Sigmoid colon (tissue), 7 donors: Measurements from ENCODE around the gene CEP85. TPM values are rescaled to one million over a fixed set of nuclear protein-coding genes. Genes with fewer than 3 reads are reported as not detected.

Source experiments
- DNase-seq: peaks from one replicate; pipeline ENCODE4 v3.0.0-alpha.2; 2019
- H3K27ac ChIP-seq, 4 donors: fragments of 200-600 bp; sonication (generic); one replicate each; pipeline ENCODE4 v1.5.1; 2016 to 2019; ENCODE audit warnings: mild to moderate bottlenecking in 1 of 4
- H3K27me3 ChIP-seq, 3 donors: fragments of 200-600 bp; sonication (generic); one replicate each; pipeline ENCODE4 v1.5.1; 2019; ENCODE audit warnings: mild to moderate bottlenecking in 1 of 3
- H3K36me3 ChIP-seq, 4 donors: fragments of 200-600 bp; sonication (generic); one replicate each; pipeline ENCODE4 v1.5.1; 2016 to 2019
- H3K4me1 ChIP-seq, 4 donors: fragments of 200-600 bp; sonication (generic); one replicate each; pipeline ENCODE4 v1.5.1; 2017 to 2019
- H3K4me3 ChIP-seq, 4 donors: fragments of 200-600 bp; sonication (generic); one replicate each; pipeline ENCODE4 v1.5.1; 2017 to 2019; ENCODE audit warnings: mild to moderate bottlenecking in 2 of 4, moderate library complexity in 1 of 4
- H3K9me3 ChIP-seq, 4 donors: fragments of 200-600 bp in 3 of 4; sonication (generic) in 3 of 4; one replicate each; pipeline versions ENCODE4 v1.5.1 to v1.6.1; 2013 to 2019
- EP300 ChIP-seq, 4 donors: sonication (generic); formaldehyde crosslinking; IDR thresholded peaks; one replicate each; pipeline ENCODE4 v1.6.1; 2017; ENCODE audit warnings: antibody characterized with exemption in 4 of 4
- POLR2A ChIP-seq, 2 donors: fragments of 450-650 bp; IDR thresholded peaks; one replicate each; pipeline ENCODE4 v1.6.1; 2016; ENCODE audit warnings: antibody characterized with exemption in 2 of 2, mild to moderate bottlenecking in 2 of 2, moderate library complexity in 2 of 2
- POLR2AphosphoS5 ChIP-seq, 4 donors: sonication (generic); formaldehyde crosslinking; IDR thresholded peaks; one replicate each; pipeline ENCODE4 v1.6.1; 2017; ENCODE audit warnings: antibody characterized with exemption in 4 of 4
- WGBS, 2 donors: extraction: QIAGEN DNeasy Blood & Tissue Kit; methylation state at CpG; one replicate each; pipeline ENCODE4 v1.1.7; 2013; 5-methylcytosine and 5-hydroxymethylcytosine counted together
- intact Hi-C: fragments of 100-400 bp; cut with DNase I; formaldehyde crosslinking; loops from one replicate; pipeline ENCODE4 v1.15.1; 2023
- polyA plus RNA-seq, 3 donors: library from polyadenylated mRNA; stranded (reverse); fragments of 200-250 nt; gene quantifications; one replicate each; pipeline ENCODE4 v1.2.3, GENCODE V29; 2013
- total RNA-seq, 4 donors: library from RNA; depleted of rRNA; stranded (reverse); fragments of >200 nt; gene quantifications; one replicate each; pipeline ENCODE4 v1.1.0, GENCODE V29; 2016
- TF ChIP-seq, protein P1 (sequence below), 4 experiments: fragments of 450-650 bp in 3 of 4; fragments of 200-600 bp in 1 of 4; IDR thresholded peaks; one replicate each; pipeline ENCODE4 v1.5.1; 2016 to 2019; ENCODE audit warnings: antibody characterized with exemption in 4 of 4, mild to moderate bottlenecking in 3 of 4, moderate library complexity in 2 of 4
- donor health status: healthy with polysubstance abuse.
- donor health status: Bipolar disorder and iron deficiency.
- donor health status: healthy.

CEP85 gene
- total and polyA plus RNA-seq, 7 donors: 1.9 to 12.9 (median 3.9) TPM

DNA sequence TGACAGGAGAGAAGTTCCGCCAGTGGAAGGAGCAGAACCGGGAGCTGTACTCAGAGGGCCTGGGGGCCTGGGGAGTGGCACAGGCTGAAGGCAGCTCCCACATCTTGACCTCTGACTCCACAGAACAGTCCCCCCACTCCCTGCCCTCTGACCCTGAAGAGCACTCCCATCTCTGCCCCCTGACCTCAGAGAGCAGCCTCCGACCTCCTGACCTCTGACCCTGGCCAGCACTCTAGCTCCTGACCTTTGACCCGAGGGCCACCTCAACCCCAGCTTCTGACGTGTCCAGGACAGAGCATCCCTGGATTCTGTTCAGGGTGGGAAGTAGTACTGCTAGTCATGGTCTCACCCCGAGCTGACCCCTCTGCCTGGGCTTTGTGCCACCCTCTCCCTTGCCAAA lies 44.7 kb upstream of the CEP85 start:
- H3K4me3 ChIP-seq: no peak overlapping the region
- TF ChIP-seq EP300 (IDR thresholded peaks at IDR 0.05): no peak
- TF ChIP-seq, protein P1, sequence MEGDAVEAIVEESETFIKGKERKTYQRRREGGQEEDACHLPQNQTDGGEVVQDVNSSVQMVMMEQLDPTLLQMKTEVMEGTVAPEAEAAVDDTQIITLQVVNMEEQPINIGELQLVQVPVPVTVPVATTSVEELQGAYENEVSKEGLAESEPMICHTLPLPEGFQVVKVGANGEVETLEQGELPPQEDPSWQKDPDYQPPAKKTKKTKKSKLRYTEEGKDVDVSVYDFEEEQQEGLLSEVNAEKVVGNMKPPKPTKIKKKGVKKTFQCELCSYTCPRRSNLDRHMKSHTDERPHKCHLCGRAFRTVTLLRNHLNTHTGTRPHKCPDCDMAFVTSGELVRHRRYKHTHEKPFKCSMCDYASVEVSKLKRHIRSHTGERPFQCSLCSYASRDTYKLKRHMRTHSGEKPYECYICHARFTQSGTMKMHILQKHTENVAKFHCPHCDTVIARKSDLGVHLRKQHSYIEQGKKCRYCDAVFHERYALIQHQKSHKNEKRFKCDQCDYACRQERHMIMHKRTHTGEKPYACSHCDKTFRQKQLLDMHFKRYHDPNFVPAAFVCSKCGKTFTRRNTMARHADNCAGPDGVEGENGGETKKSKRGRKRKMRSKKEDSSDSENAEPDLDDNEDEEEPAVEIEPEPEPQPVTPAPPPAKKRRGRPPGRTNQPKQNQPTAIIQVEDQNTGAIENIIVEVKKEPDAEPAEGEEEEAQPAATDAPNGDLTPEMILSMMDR (IDR thresholded peaks at IDR 0.05): no peak
- no peak for TF ChIP-seq POLR2A (IDR thresholded peaks at IDR 0.05)
- TF ChIP-seq POLR2AphosphoS5 (IDR thresholded peaks at IDR 0.05): no peak
- no peaks in the 10 kb centered on the region for H3K9me3 ChIP-seq
- DNase-seq: no peak
- no peaks in the 10 kb centered on the region for H3K36me3 ChIP-seq
- no peak overlapping the region for H3K27ac ChIP-seq
- no peaks in the 10 kb centered on the region for H3K27me3 ChIP-seq
- intact Hi-C loops: no loop called here
- WGBS, 2 donors: 80 to 81% methylated on average over 6 of the region's 6 CpGs
- no peaks in the 10 kb centered on the region for H3K4me1 ChIP-seq

DNA sequence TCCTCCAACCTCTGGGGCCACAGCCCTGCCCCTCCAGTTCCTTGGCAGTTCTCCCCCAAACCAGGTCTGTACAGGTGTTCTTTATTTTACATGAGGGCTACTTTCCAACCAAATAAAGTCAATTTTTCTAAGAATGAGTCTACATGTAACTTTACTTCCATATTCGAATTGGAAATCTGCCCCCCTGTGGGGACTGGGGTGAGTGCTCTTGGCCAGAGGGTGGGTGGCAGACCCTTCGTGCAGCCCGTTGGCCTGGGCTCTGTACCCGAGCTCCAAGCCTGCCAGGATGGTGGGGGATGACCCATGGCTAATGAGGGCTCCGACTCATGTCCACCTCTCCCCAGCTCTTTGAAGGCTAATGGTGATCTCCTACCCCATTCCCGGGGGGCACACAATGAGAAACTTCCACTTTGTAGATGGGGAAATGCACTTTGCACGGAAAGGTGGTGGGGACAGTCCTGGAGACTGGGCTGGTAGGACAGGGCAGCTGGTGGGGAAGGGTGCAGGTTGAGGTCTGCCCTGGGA lies 44.2 kb upstream of the CEP85 start:
- Histone ChIP-seq H3K9me3 (no peaks in the 10 kb centered on the region), H3K36me3 (no peaks in the 10 kb centered on the region), H3K27me3 (no peaks in the 10 kb centered on the region), H3K4me1 (no peaks in the 10 kb centered on the region), H3K27ac (no peak overlapping the region), H3K4me3 (no peak overlapping the region)
- DNase-seq: no peak
- 84 to 88% methylated on average over 7 of the region's 7 CpGs for WGBS, 2 donors
- TF ChIP-seq, protein P1 (IDR thresholded peaks at IDR 0.05): no peak
- TF ChIP-seq POLR2AphosphoS5 (IDR thresholded peaks at IDR 0.05) (no peak), EP300 (IDR thresholded peaks at IDR 0.05) (no peak), POLR2A (IDR thresholded peaks at IDR 0.05) (no peak)
- intact Hi-C loops: no loop called here

DNA sequence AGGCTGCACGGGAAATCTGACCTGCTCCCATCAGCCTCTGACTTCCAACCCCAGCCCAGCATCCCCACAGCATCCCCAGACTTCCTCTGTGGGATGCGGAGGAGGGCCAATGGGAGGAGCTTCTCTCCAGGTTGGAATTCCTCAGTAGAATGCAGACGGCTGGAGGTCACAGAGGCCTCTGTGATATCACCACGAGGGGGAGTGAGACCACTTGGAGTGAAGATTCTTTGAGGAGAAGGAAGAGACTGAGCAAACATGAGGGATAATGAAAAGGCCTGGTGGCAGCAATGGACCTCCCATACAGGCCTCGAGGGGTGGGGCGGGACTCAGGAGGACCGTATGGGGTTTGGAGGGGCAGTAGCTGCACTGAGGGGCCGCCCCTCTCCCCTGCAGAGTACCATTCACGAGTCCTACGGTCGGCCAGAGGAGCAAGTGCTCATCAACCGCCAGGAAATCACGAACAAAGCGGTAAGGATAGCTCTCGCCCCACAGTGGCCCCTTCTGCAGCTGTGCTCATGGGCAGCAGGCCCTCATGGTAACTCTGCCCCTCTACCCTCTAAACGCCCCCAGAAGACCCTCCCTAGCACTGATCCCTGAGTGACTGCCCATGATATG lies 43.5 kb upstream of the CEP85 start, which contains the start of gene CATSPER4:
Gene CATSPER4, plus strand, starts transcription at position 230 of the 615 bp plus-strand sequence. Its CDS starts 26 bp downstream, at position 256.
- H3K27me3 ChIP-seq: no peaks in the 10 kb centered on the region
- 62 to 64% methylated on average over 16 of the region's 16 CpGs for WGBS, 2 donors
- no peak for DNase-seq
- no peaks in the 10 kb centered on the region for H3K36me3 ChIP-seq
- H3K4me1 ChIP-seq: no peaks in the 10 kb centered on the region
- H3K27ac ChIP-seq: no peak within 1 kb of the TSS
- intact Hi-C loops: no loop called here
- H3K9me3 ChIP-seq: no peaks in the 10 kb centered on the region
- H3K4me3 ChIP-seq: no peak within 1 kb of the TSS
- TF ChIP-seq EP300 (IDR thresholded peaks at IDR 0.05) (no peak), POLR2AphosphoS5 (IDR thresholded peaks at IDR 0.05) (no peak), POLR2A (IDR thresholded peaks at IDR 0.05) (no peak)
- TF ChIP-seq, protein P1 (IDR thresholded peaks at IDR 0.05): no peak

DNA sequence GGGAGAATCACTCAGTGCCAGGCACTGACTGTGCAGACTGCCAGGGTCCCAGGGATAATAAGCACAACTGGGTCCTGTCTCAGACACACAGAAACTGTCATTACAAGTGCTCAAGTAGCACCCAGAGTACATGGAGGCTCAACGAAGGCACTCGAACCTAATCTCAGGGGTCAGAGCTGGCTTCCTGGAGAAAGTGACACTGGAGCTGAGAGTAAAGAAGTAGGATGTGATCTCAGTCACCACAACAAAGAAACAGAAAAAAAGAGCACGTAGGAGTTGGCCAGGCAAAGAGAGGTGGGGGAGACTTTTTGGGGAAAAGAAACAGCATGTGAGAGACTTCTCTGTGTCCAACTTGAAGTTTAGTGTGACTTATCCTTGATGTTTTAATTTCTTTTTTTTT lies 42.3 kb upstream of the CEP85 start:
- no peak for DNase-seq
- no peaks in the 10 kb centered on the region for H3K36me3 ChIP-seq
- intact Hi-C loops: no loop called here
- no peaks in the 10 kb centered on the region for H3K4me1 ChIP-seq
- TF ChIP-seq EP300 (IDR thresholded peaks at IDR 0.05) (no peak), POLR2A (IDR thresholded peaks at IDR 0.05) (no peak), POLR2AphosphoS5 (IDR thresholded peaks at IDR 0.05) (no peak)
- TF ChIP-seq, protein P1 (IDR thresholded peaks at IDR 0.05): no peak
- WGBS, 2 donors: 38 to 65% methylated on average over 3 of the region's 3 CpGs
- no peaks in the 10 kb centered on the region for H3K27me3 ChIP-seq
- H3K27ac ChIP-seq: no peak overlapping the region
- H3K9me3 ChIP-seq: no peaks in the 10 kb centered on the region
- H3K4me3 ChIP-seq: no peak overlapping the region
